Astrocyte of the cerebellum (primary cell): Measurements from ENCODE around the gene MT1A.
A peak's percentile ranks its signal among the peaks of the same experiment; 100 is the strongest.

Experiments used
- DNase-seq: peaks from one replicate; pipeline ENCODE4 v3.0.0-alpha.2; 2011; ENCODE audit warnings: low read depth
- H3K4me3 ChIP-seq: 2 replicates; pipeline ENCODE4 v1.5.1; 2011; ENCODE audit warnings: mild to moderate bottlenecking, low read depth, low read length, moderate library complexity
- CTCF ChIP-seq: IDR thresholded peaks from 2 replicates; pipeline ENCODE4 v1.5.1; 2012; ENCODE audit warnings: low read length, low read depth, moderate library complexity, mild to moderate bottlenecking; ENCODE audit errors: missing control alignments
- in situ Hi-C: cut with HindIII; loops from 2 replicates; pipeline ENCODE4 v1.10.0; 2017; ENCODE audit warnings: low sequenced_read_pairs

Gene MT1A

GRCh38 chr16:56635441-56635967 lies 3.0 kb upstream of the MT1A start:
- TF ChIP-seq CTCF, result no peak
- in situ Hi-C loops, result no loop called here
- DNase-seq, result no peak
- peak overlapping the region; percentile 15 for H3K4me3 ChIP-seq

GRCh38 chr16:56636616-56637413 lies 1.7 kb upstream of the MT1A start:
- no peak for DNase-seq
- H3K4me3 ChIP-seq, result no peak overlapping the region
- TF ChIP-seq CTCF, result no peak
- in situ Hi-C loops, result no loop called here

GRCh38 chr16:56639045-56639444 lies 579 bp downstream of the MT1A start:
- no peak for DNase-seq
- in situ Hi-C loops, result no loop called here
- H3K4me3 ChIP-seq, result no peak overlapping the region
- TF ChIP-seq CTCF, result no peak

- in situ Hi-C loops, result no loop called here
- H3K4me3 ChIP-seq, result no peak overlapping the region
- no peak for TF ChIP-seq CTCF
- no peak for DNase-seq
Observed at GRCh38 chr16:56640076-56640475, 1.6 kb downstream of the MT1A start.

- no peak for TF ChIP-seq CTCF
- in situ Hi-C loops, result no loop called here
Observed at GRCh38 chr16:56641166-56641565, 2.7 kb downstream of the MT1A start.

GRCh38 chr16:56643080-56643778 lies 4.8 kb downstream of the MT1A start:
- peak; percentile 40 for TF ChIP-seq CTCF

More at GRCh38 chr16:56641166-56641565, 2.7 kb downstream of the MT1A start:
- no peak overlapping the region for H3K4me3 ChIP-seq
- no peak for DNase-seq

More at GRCh38 chr16:56643080-56643778, 4.8 kb downstream of the MT1A start:
- in situ Hi-C loops, result no loop called here
- no peak for DNase-seq
- peak overlapping the region; percentile 19 for H3K4me3 ChIP-seq
